Stimulated activated CD4-positive, alpha-beta T cell treated with anti-CD3 and anti-CD28 coated beads, Interleukin-4, amount 100 ng/mL, for 24 hours (primary cell): ENCODE data around the gene AK1.
"Not testable (repeated sequence)": the region's sequence is repeated elsewhere in the genome, so short reads cannot be mapped to it uniquely, and the experiment has no call there.

Source experiments
- DNase-seq: peaks from one replicate; pipeline ENCODE4 v3.0.0-alpha.2; 2020

The AK1 gene

DNA sequence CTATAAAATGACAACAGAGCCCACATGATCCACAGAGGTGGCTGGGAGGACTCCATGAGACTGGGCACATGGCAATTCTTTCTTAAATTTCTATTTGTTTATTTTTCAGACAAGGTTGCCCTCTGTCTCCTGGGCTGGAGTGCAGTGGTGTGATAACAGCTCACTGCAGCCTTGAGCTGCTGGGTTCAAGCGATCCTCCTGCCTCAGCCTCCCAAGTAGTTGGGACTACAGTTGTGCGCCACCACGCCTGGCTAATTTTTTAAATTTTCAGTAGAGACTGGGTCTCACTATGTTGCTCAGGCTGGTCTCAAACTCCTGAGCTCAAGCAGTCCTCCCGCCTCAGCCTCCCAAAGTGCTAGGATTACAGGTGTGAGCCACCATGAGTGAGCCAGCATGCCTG lies 31.9 kb downstream of the AK1 start:
- not testable (repeated sequence) for DNase-seq

DNA sequence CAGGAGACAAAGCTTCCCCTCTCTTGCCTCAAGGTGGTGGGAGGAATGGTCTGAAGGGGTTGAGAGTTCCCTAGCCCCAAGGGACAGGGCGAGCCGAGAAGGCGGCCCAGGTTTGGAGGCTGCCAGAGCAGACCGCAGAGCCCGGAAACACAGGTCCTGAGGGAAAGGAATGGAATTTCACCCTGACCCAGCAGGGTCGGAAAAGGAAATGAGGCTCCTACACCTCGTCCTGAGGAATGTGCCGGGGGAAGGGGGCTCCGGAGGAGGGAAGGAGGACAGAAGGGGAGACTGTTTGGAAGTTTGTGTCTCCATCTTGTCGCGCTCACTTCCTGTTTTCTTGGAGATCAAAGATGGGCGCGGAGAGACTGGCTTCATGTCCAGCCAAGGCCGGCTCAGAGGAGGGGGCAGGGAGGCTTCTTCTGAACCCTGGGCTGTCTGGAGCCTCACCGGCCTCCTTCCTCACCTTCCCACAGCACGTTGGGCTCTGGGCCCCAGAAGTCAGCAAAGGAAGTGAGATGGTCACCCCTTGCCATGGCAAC lies 32.6 kb downstream of the AK1 start:
- no peak for DNase-seq

DNA sequence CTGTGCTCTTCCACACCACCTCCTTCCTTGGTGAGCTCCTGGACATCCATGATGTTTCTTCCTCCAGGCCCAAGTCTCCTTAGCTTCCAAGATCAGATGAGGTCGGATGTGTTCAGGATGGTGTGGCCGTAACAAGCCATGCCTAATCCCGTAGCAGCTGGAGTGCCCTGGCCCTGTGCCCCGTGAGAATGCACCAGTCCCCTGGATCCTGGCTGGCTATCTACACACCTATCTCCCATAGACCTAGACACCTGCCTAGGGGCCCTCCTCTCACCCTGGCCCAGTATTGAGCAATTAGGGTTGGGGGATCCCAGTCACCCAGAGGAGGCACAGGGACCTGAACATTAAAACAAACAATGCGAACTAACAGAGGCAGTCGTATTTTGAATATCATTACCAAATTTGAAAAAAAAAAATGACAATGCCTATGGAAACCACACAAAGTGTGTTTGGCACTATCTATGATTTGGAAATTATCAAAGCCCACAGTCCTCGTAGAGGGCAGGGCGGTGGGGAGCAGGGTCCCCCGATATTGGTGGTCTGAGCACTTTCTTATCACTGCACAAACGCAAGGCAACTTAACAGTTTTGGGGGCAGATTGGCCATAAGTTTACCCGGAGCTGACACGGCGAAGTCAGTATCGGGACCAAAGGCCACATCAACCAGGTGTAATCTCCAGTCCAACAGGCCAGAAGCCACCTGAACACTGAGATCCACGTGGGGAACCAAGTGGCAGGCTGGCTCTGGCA lies 36.2 kb downstream of the AK1 start:
- DNase-seq, result no peak

DNA sequence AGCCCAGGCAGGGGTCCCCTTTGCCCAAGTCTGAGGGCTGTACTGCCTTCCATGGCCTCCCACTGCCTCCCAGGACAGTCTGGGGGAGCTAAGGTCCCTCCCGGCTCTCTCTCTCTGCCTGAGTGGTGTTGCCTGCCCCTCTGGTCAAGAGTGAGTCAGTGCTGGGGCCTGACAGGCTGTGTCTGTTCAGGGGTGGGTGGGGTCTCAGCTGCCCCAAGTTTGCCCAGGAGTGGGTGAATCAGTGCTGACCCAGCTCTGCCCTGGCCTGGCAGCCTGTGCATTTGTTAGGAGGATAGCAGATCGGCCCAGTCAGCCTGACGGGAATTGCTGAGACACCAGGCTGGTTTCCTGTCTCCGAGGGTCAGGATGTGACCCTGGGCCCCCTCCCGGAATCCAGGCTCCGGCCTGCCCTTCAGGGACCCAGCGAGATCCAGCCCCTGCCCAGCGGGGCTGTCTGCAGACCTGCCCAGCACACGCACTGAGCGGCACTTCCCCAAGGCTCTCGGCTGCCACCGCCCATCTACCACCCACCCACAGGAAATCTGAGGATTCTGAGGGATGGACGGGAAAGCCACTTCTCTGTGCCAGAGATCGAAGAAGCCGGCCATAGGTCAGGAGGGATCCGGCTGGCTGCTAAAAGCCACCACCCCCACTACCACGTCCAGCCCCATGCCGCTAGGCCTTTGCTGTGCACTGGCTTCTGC lies 38.9 kb downstream of the AK1 start:
- no peak for DNase-seq

DNA sequence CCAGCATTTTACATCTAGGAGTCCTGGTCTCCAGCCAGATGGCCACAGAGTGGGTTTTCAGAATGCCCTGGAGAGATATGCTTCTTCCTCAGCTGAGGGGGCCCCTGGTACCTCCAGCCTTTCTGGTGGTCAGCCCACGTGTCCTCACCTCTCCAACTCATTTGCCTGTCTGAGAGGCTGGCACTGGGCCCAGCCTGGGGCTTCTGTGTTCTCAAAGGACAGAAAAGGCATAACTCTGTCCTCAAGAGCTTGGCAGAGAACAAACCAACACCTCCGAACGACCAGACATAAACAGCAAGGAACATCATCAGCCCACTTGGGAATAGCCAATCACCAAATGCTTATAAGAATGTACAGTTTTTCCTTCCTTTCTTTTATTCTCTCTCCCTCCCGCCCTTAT lies 40.1 kb downstream of the AK1 start:
- DNase-seq, result no peak

DNA sequence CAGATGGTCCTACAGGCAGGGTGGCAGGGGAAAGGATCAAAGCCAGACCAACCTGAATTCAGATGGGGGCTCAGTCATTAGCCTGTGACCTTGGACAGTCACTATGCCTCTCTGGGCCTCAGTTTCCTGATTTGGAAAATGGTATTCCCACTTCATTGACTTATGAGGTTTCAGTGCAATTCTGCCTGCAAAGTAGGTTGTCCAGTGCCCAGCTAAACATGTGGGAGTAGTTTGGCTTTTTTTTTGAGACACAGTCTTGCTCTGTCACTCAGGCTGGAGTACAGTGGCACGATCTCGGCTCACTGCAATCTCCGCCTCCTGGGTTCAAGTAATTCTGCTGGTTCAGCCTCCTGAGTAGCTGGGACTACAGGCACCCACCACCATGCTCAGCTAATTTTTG lies 40.9 kb downstream of the AK1 start:
- not testable (repeated sequence) for DNase-seq

DNA sequence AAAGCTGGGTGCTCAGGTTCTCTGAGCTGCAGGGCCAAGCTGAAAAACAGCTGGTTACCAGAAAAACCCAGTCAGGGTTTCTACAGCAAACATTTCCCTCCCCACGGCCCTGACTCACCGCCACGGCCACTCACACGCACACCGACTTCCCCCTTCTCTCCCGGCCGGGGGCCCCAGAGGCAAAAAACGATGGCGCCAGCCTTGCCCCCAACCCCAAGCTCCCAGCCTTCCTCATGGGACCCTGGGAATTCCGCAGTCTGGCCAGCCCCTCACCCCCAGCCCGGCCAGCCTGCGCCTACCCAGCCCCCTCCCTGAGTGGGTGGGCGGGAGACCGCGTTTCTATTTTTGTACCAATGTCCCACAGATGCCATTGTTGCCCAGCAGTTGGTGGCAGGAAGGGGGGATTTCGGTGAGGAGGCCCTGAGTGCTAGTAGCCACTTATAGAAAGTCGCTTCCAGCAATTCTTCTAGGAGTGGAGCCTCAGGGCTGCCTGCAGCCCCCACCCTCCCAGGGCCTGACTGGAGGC lies 41.4 kb downstream of the AK1 start:
- DNase-seq, result no peak

DNA sequence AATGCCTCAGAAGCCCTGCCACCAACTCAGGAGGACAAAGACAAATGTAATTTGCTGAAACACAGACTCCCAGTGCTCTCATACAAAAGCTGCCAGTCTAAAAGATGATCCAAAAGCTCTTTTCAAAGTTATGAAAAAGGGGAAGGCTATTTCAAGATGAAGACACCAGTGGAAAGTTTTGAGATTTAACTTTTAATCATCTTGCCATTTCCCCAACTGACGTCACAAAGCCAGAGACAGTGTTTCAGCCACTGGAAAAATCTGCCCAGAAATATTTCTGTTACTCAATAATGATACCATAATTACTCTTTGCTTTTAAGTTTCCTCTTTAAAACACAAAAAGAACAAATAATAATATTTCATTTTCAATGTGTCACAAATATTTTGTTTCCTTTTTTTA lies 43.9 kb downstream of the AK1 start:
- no peak for DNase-seq

DNA sequence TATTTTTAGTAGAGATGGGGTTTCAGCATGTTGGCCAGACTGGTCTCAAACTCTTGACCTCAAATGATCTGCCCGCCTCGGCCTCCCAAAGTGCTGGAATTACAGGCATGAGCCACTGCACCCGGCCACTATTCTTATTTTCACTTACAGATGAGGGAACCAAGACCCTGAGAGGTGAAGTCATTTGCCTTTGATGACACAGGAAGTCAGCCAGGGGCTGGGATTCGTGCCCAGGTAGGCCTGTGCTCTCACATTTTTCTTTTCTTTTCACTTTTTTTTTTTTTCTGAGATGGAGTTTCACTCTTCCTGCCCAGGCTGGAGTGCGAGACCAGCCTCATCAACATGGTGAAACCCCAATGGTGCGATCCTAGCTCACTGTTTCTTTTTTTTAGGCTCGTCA lies 45.2 kb downstream of the AK1 start:
- no peak for DNase-seq

DNA sequence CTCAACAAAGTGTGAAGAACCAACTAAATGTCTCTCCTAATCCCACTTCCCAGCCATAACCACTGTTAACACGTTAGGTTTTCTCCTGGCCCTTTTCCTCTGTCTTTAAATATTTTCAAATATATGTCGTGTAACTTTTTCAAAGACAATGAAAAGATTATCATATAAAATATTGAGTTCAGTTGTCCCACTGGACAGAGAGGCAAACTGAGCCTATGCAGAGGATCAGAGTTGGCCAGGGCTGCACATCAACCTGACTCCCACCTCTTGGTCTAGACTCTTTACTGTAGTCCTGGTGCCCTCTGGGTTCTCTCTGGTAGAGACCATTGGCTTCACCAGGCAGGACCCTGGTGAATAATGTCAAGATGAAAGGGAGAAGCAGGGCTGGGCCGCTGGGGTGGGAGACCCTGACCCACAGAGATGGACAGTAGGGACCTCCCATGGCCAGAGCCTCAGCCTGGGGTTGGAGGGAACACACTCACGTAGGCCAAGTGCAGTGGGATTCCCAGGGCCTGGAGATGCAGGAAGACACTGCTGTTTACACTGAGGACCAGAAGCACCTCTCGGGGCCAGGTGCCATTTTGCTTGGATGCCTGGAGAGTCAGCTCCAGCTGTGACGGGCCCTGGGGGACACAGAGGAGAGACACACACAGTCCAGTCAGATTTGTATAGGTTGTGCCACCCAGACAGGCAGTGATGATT lies 48.1 kb downstream of the AK1 start:
- DNase-seq, result no peak

DNA sequence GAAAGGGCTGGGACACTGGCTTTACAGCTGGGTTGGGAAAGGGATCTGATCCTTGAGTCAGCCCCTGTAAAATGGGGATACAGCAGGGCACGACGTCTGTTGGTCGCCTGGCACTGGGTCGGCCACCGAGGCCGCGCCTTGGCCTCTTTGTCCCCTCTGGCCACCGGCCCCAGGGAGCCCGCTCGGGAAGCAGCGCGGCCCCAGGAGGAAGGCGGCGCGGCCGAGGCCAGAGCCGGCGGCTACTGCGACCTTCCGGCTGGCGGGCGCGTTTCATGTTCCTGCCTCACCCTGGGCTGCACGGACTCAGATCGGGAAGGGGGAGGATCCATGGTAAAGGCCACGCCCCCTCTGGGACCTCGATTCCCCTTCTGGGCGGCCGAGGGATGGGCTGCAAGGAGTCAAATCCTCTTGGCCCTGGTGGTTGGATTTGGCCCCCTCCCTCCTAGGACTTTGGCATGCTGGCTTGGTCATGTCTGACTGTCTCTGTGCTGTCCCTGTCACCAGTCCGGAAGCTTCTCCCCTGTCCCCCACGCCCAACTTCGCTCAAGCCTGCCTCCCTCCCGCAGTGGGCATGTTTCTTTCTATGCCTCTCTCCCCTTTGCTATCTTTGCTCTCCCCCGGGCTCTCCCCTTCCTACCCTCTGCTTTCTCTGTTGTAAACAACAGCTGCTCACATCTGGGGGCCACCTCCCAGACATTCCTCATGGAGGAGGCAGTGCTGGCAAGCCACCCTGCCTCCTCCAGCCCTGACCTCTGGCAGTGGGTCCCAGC lies 49.0 kb downstream of the AK1 start:
- no peak for DNase-seq

DNA sequence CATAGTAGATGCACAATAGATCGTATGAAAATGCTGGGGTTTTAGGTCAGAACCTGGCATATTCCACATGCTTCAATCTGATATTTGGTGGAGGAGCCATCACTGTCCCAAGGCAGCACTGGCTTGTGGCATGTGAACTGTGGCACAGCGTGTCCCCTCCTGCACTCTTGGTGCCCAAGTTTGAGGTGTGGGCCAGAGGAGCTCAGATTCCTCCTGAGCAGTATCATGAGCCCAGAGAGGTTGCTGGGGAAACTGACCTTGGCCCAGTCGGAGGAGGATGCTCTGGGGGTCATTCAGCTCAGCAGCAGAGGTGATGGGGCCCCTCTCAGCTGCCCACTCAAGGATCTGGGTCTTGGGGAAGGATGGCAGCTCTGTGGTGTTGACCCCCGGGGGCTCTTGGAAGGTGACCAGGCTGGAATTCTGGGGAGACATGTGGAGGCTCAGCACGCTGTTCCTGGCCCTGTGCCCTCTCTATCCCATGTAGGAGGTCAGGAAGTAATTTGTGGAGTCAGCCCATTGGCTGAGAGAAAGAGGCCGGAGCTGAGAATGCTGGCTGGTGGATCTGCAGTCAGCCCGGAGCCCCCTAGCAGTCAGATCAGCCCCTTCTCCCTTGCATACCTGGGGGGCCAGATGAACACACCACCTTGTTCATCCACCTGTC lies 51.1 kb downstream of the AK1 start:
- DNase-seq, result no peak

DNA sequence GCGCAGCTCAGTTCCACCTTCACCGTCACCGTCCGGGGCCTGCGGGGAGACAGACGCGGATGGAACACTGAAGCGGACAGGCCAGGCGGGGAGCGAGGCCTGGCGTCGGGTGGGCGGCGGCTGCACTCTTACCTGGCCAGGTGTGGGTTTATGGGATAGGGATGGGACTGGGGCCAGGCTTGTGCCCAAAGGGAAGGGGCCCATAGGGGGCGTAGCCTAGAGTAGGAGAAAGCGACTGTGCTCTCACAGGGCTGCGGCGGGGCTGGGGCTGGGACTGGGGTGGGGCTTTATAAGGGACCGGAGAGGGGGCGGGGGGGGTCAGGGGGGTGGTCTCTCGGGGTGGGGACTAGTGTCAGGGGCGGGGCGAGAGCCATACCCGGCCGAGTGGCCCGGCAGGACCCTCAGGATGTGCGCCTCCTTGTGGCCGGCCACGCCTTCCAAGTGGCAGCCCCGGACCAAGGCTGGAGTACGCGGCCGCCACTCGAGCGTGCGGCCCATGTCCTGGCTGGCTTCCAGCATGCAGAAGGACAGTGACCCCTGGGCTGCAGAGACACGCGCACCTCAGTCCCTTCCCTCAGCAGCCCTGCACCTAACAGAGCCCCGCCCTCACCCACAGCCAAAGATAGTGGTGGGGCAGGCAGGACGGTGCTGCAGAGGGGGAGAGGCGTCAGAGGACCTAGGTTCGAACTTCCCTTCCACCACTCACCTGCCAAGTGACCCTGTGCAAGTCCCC lies 52.0 kb downstream of the AK1 start:
- DNase-seq, result no peak

DNA sequence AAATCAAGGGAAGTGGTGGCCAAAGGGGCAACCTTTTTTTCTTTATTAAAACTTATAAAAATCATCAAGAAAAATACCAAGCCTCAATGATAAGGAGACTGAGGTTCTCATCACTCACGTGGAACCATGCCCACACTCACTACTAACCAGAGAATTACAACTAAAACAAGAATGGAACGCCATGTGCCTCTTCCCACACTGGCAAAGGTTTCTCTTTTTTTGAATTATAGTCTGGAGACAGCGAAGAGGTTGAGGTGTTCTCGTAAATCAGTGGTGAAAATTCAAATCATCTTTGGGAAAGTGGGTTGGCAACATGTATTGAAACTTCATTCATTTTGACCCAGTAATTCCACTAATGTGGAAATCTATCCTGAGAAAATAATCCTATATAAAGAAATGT lies 55.4 kb downstream of the AK1 start:
- no peak for DNase-seq

DNA sequence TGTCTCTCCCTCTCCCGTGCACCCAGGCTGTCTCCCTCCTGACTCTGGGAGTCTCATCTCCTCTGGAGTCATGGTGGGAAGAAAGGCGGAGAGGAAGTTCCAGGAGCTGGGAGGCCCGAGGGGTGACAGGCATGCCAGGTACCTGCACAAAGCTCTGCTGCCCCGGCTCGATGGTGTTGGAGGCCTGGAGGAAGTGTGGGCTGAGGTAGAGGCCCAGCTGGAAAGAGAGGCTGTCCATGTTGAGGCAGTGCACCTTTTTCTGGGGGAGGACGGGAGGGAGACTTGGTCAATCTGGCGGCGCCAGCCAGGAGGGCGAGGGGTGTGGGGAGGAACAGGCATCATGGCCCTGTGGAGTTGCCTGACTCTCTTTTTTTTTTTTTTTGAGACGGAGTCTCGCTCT lies 58.9 kb downstream of the AK1 start:
- no peak for DNase-seq

DNA sequence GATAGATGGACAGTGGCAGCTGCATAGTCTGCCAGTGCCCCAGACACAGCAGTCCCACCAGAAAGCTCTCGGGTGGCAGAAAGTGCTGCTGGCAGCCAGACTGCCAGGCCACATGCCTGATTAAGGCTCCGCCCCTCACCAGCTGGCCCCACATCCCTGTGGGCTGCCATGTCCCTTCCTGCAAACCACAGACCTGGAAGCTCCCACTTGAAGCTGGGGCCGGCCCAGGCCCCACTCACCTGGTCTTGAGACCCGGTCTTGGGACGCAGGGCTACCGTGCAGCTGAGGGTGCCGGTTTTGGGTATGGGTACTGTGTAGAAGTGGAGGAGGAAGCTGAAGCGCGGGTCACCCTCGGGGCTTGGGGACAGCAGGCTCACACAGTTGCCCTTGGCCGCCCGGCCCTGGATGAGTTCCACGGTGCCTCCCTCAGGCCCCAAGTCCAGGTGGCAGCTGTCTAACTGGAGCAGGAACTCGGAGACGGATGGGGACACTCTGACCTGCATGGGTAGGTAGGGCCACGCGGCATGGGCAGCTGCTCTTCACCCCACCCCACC lies 59.5 kb downstream of the AK1 start:
- no peak for DNase-seq

DNA sequence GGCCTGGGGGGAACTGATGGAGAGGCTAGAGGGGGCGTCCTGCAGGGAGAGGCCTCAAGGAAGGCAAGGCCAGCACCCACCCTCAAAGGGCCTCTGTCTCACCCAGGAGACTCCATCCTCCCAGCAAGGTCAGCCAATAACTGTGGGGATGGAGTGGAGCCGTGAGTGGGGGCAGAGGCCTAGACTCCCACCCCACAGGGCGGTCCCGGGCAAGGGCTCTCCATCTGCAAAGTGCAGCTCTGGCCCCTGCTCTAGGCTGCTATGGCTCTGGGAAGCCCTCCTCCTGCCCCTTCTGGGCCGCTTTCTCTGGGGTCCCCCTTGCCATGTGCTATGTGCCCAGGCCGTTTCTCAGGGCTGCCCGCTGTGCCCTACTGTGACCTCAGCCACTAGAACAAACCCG lies 60.7 kb downstream of the AK1 start:
- DNase-seq, result no peak
